SH-SY5Y (cell line): ENCODE results near the gene ARHGAP15.

Experiments used
- GATA2 ChIP-seq: IDR thresholded peaks from 2 replicates; pipeline ENCODE4 v1.6.1; 2011; ENCODE audit warnings: mild to moderate bottlenecking, low read depth, low read length
- GATA3 ChIP-seq: IDR thresholded peaks from 2 replicates; pipeline ENCODE4 v1.6.1; 2011; ENCODE audit warnings: low read depth, mild to moderate bottlenecking, low read length, moderate library complexity

DNA sequence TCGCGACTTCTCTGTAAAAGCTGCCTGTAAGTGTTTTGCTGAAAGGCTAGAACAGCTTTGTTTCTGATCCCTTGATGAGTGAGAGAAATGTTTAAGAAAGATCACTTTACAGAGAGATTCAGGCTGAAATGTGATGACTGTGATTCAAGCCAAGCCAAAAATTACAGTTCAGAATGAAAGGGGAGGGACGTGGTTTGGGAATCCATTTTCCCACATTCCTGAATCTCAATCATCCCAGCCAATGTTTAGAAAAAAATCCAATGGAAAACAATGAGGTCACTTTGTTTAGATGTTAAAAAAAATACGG lies 416.7 kb downstream of the ARHGAP15 start:
- no peak for TF ChIP-seq GATA2
- TF ChIP-seq GATA3 = no peak
